ENCODE data around the gene RNF151.
"Not testable (repeated sequence)": the region's sequence is repeated elsewhere in the genome, so short reads cannot be mapped to it uniquely, and the experiment has no call there.

- not testable (repeated sequence) for TF ChIP-seq CTCF, POLR2A (IDR thresholded peaks at IDR 0.05)
Observed at GRCh38 chr16:1939833-1940232, 26.8 kb upstream of the RNF151 start.

All from vagina (tissue), 2 donors.